ENCODE measurements around the gene COTL1.

GRCh38 chr16:84605339-84605848, 12.5 kb downstream of the COTL1 start:
- TF ChIP-seq CTCF (IDR thresholded peaks at IDR 0.05) = no peak
- no peak for TF ChIP-seq USF1 (IDR thresholded peaks at IDR 0.05; ENCODE audit: borderline replicate concordance, low read depth)
- no peak for TF ChIP-seq ELF1 (IDR thresholded peaks at IDR 0.05)
- no peak for TF ChIP-seq POLR2AphosphoS5 (IDR thresholded peaks at IDR 0.05; ENCODE audit: low read depth, low read length)
- no peak for TF ChIP-seq REST (IDR thresholded peaks at IDR 0.05; ENCODE audit: low read depth, low read length)
- no peak for TF ChIP-seq MAX (IDR thresholded peaks at IDR 0.05; ENCODE audit: low read depth)
- TF ChIP-seq MXI1 (IDR thresholded peaks at IDR 0.05; ENCODE audit: low read depth, low read length) = no peak
- no peak for TF ChIP-seq RCOR1 (IDR thresholded peaks at IDR 0.05; ENCODE audit: low read length)
- no peak for TF ChIP-seq YY1 (IDR thresholded peaks at IDR 0.05; ENCODE audit: low read depth)
- TF ChIP-seq EZH2phosphoT487 (IDR thresholded peaks at IDR 0.05; ENCODE audit: borderline replicate concordance, low read depth) = no peak

All from SK-N-SH (cell line).